ENCODE results near the gene CENPP. TPM values are rescaled to one million over a fixed set of nuclear protein-coding genes. Genes with fewer than 3 reads are reported as not detected.

CENPP gene
- total RNA-seq: 2.6 and 4.7 TPM in 2 replicates

DNA sequence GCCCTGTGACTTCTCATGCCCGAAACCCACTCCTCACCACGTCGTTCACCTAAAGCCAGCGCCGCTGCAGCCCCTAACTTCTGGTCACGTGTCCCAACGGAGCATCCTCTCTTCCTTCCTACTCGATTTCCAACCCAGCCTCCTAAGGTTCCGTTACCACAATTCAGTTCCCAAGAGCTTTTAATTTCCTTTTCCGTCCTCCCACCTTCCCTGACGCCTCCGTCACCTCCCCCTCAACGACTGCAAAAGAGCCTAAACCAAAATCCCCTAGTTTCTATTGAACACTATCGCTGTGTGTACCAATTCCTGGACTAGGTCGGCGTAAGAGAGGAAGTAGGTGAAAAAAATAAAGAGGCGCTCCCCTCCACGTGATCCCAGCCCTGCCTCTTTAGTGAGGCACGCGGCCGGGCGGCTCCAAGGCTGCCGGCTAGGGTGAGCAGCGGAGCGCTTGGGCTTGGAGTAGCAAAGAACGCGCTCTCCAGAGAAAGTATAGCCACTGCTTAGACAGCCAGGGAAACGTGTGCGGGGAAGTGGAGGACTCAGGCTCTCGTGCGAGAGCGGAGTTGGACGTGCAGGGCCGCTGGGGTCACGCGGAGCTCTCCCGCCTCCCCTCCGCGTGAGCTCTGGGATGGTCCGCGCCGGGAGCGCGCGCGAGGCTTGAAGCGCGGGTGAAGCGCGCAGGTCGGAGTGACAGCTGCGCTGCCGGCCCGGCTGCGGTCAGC lies at the start of gene CENPP, which contains the start of gene NOL8:
TSS of gene CENPP (plus strand) at position 685 of the 722 bp plus-strand sequence.
TSS of gene NOL8 (minus strand) at position 82 of the 722 bp plus-strand sequence. CDS start 1,189 bp downstream, outside the sequence.

DNA sequence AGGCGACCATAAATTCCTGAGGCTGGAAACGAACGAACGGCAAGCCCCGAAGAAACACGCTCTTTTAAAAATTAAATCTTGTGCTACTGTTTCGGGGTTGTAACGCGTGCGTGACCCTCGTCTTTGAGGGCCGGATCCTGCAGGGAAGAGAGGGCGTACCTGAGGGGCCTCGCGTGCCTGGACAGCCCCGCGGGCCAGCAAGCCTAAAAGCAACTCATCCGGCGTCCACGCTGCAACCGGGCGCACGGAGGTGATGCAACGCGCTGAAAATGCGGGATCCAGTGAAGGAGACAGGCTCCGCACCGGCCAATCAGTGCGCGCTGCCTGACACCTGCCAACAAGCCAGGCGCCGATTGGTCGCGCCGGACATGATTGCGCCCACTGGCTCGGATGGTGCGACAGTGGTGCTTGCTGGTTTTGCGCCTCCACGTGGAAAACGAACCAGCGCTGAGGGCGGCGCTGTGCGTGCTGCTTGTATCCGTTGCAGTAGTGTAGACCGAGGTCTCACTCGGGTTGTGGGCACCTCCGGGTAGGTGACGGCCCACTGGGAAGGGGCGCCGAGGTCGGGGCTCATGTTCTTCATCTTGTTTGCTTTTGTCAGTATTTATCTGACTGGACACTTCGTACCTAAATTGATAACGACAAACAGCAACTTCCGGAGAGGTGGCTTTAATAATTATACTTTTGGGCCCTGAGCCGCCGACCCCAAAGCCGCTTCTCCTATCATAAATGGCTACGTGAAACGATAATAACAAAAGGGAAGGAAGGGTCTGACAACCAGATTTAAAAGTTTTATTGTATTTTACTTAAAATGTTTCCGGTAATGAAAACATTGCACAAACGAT lies 32.1 kb upstream of the CENPP start, which contains the start of gene IARS1:
TSS of gene IARS1 (minus strand) at position 246 of the 845 bp plus-strand sequence. CDS start 4,278 bp downstream, outside the sequence.

GRCh38 chr9:92404042-92404836 lies 78.5 kb downstream of the CENPP start, which contains the start of gene OGN:
Gene OGN (minus strand): TSS chr9:92404578. CDS start chr9:92403407, 1,171 bp downstream.

GRCh38 chr9:92424340-92424739 lies 98.6 kb downstream of the CENPP start, which contains the start of gene OMD:
Gene OMD (minus strand): TSS chr9:92424471. CDS start chr9:92417558, 6,913 bp downstream.

DNA sequence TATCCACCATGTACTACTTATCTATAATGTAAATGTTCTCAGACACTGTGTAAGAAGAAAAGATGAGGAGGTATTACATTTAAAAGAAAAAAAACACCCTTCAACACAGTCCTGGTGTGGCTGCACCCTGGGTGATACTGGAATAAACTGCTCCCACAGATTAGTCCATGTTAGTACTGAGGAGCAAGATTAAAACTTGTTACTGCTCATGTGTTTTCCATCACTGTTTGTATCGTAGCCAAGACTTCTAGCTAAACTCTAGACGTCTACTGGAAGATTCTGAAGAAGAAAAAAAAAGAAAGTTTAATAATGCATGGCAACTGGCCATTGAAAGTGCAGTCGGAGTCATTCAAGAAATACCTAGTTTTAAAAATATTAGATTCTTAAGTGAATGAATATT lies 156.6 kb downstream of the CENPP start, which contains the start of gene ASPN:
TSS of gene ASPN (minus strand) at position 178 of the 400 bp plus-strand sequence.

GRCh38 chr9:92535940-92536850 lies 210.4 kb downstream of the CENPP start, which contains the start of gene ECM2:
Gene ECM2 (minus strand): TSS chr9:92535990. CDS start chr9:92522866, 13,124 bp downstream.

Other genes with a start within 250 kb of the CENPP start
- 98.1 and 107 TPM in 2 replicates for gene SPTLC1, start 210.5 kb upstream of the CENPP start, total RNA-seq
- 201 and 253 TPM in 2 replicates for gene IARS1, start 32.3 kb upstream of the CENPP start, total RNA-seq
- gene NOL8, start 603 bp upstream of the CENPP start, total RNA-seq: 19.5 and 34.5 TPM in 2 replicates
- gene OGN, start 78.6 kb downstream of the CENPP start, total RNA-seq: not detected in 2 replicates
- not detected in 2 replicates for gene OMD, start 98.5 kb downstream of the CENPP start, total RNA-seq
- gene ASPN, start 156.6 kb downstream of the CENPP start, total RNA-seq: not detected in 2 replicates
- 0.32 TPM in 1 of 2 replicates, not detected in the other for gene ECM2, start 210.0 kb downstream of the CENPP start, total RNA-seq

All from epithelial cell of umbilical artery (primary cell).